Stomach (tissue), 9 donors: ENCODE data around the gene UTS2B. TPM values are rescaled to one million over a fixed set of nuclear protein-coding genes. Genes with fewer than 3 reads are reported as not detected.

ENCODE experiments used
- DNase-seq, 2 donors: peaks; one replicate each; pipeline versions ENCODE4 v3.0.0 to v3.0.0-alpha.2; 2013 to 2019
- H3K27ac ChIP-seq, 5 donors: fragments of 200-600 bp in 4 of 5; sonication (generic) in 4 of 5; one replicate each; pipeline ENCODE4 v1.5.1; 2013 to 2019; ENCODE audit warnings: mild to moderate bottlenecking in 1 of 5, moderate library complexity in 1 of 5
- H3K27me3 ChIP-seq, 3 donors: fragments of 200-600 bp; sonication (generic); one replicate each; pipeline ENCODE4 v1.5.1; 2017 to 2019; ENCODE audit warnings: mixed run types in 1 of 3
- H3K36me3 ChIP-seq, 4 donors: fragments of 200-600 bp; sonication (generic); 1 replicate in 3 of 4; 2 replicates in 1 of 4; pipeline ENCODE4 v1.5.1; 2016 to 2019
- H3K4me1 ChIP-seq, 4 donors: fragments of 200-600 bp; sonication (generic); one replicate each; pipeline ENCODE4 v1.5.1; 2016 to 2019
- H3K4me3 ChIP-seq, 4 donors: fragments of 200-600 bp; sonication (generic) in 3 of 4; one replicate each; pipeline ENCODE4 v1.5.1; 2016 to 2019; ENCODE audit warnings: mild to moderate bottlenecking in 1 of 4
- H3K9me3 ChIP-seq, 4 donors: fragments of 200-600 bp; sonication (generic); one replicate each; pipeline ENCODE4 v1.5.1; 2016 to 2019
- EP300 ChIP-seq: sonication (generic); formaldehyde crosslinking; IDR thresholded peaks from one replicate; pipeline ENCODE4 v1.6.1; 2017; ENCODE audit warnings: antibody characterized with exemption
- POLR2A ChIP-seq, 4 donors: fragments of 450-650 bp; IDR thresholded peaks; one replicate each; pipeline ENCODE4 v1.6.1; 2016; ENCODE audit warnings: antibody characterized with exemption in 4 of 4, control low read depth in 2 of 4, mild to moderate bottlenecking in 1 of 4, moderate library complexity in 1 of 4
- POLR2AphosphoS5 ChIP-seq, 3 donors: sonication (generic); formaldehyde crosslinking; IDR thresholded peaks; one replicate each; pipeline ENCODE4 v1.6.1; 2016; ENCODE audit warnings: antibody characterized with exemption in 3 of 3
- WGBS, 5 donors: extraction: QIAGEN DNeasy Blood & Tissue Kit in 3 of 5; methylation state at CpG; one replicate each; pipeline versions ENCODE4 v1.1.5 to v1.1.7; 2013 to 2018; 5-methylcytosine and 5-hydroxymethylcytosine counted together
- intact Hi-C: fragments of 100-400 bp; cut with DNase I; formaldehyde crosslinking; loops from one replicate; pipeline ENCODE4 v1.15.1; 2023; ENCODE audit warnings: low total_unique reads
- polyA plus RNA-seq, 3 donors: library from polyadenylated mRNA; stranded (reverse); fragments of 200-250 nt; gene quantifications; one replicate each; pipeline ENCODE4 v1.2.3, GENCODE V29; 2013
- total RNA-seq, 5 donors: library from RNA; depleted of rRNA; stranded (reverse); fragments of >200 nt; gene quantifications; one replicate each; pipeline versions ENCODE4 v1.1.0 to v1.2.3, GENCODE V29; 2014 to 2016
- TF ChIP-seq, protein P1 (sequence below), 7 experiments: fragments of 450-650 bp in 4 of 7; fragments of 200-600 bp in 3 of 7; sonication (generic) in 3 of 7; IDR thresholded peaks; one replicate each; pipeline ENCODE4 v1.5.1; 2016 to 2019; ENCODE audit warnings: antibody characterized with exemption in 7 of 7, control low read depth in 2 of 7, mild to moderate bottlenecking in 1 of 7
- donor health status: healthy with polysubstance abuse.
- donor health status: Bipolar disorder and iron deficiency.
- donor health status: healthy.

UTS2B gene
- total and polyA plus RNA-seq, 8 donors: 0.20 to 0.46 TPM; not detected in 6

DNA sequence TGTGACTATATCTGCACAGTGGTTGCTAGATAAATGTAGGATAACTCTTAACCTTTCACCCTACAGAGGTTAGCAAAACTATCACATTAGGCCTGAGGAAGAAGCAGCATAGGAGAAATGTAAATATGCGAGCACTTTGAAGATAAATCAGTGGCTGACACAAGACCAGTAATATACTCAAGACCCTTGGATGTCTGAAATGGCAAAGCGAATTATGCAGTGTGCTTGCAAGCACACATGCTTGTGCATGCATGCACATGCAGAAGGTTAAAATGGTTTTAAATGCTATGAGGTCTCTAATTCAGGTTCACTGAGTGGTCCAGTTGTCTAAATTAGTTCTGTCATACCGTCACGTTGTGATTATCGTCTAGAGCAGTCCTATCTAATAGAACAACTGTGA, 13.6 kb upstream of the UTS2B start:
- Histone ChIP-seq H3K9me3 (no peaks in the 10 kb centered on the region), H3K27me3 (no peaks in the 10 kb centered on the region), H3K27ac (no peak overlapping the region), H3K36me3 (no peaks in the 10 kb centered on the region), H3K4me1 (peaks cover 21 to 93% (median 52%) of the 10 kb centered on the region in 4 donors), H3K4me3 (no peak overlapping the region)
- intact Hi-C loops: no loop called here
- DNase-seq: no peak
- TF ChIP-seq POLR2AphosphoS5 (IDR thresholded peaks at IDR 0.05) (no peak), POLR2A (IDR thresholded peaks at IDR 0.05) (no peak), EP300 (no peak)
- TF ChIP-seq, protein P1, sequence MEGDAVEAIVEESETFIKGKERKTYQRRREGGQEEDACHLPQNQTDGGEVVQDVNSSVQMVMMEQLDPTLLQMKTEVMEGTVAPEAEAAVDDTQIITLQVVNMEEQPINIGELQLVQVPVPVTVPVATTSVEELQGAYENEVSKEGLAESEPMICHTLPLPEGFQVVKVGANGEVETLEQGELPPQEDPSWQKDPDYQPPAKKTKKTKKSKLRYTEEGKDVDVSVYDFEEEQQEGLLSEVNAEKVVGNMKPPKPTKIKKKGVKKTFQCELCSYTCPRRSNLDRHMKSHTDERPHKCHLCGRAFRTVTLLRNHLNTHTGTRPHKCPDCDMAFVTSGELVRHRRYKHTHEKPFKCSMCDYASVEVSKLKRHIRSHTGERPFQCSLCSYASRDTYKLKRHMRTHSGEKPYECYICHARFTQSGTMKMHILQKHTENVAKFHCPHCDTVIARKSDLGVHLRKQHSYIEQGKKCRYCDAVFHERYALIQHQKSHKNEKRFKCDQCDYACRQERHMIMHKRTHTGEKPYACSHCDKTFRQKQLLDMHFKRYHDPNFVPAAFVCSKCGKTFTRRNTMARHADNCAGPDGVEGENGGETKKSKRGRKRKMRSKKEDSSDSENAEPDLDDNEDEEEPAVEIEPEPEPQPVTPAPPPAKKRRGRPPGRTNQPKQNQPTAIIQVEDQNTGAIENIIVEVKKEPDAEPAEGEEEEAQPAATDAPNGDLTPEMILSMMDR (IDR thresholded peaks at IDR 0.05): no peak
- 91 to 94% (median 93%) methylated on average over 5 of the region's 5 CpGs for WGBS, 5 donors

DNA sequence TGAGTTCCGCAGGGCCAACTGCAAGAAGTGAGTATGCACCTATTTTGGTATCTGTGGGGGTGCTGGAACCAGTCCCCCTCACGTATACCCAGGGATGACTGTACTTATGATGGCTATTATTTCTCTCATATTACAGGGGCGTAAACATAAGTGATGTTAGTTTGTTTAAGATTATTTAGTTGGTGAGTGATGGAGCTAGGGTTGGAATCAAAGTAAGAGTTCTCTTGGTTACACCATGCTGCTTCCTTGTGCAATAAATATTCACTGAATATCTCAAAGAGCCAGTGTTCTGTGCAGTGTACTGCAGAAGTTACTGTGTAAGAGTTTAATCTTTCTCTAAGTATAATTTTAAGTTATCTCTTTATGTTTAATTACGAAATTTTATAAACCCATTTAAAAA, 12.8 kb upstream of the UTS2B start:
- TF ChIP-seq POLR2AphosphoS5 (IDR thresholded peaks at IDR 0.05) (no peak), EP300 (no peak), POLR2A (IDR thresholded peaks at IDR 0.05) (no peak)
- TF ChIP-seq, protein P1 (IDR thresholded peaks at IDR 0.05): no peak
- no peaks in the 10 kb centered on the region for H3K9me3 ChIP-seq
- intact Hi-C loops: no loop called here
- no peak overlapping the region for H3K27ac ChIP-seq
- DNase-seq: no peak
- no peak overlapping the region for H3K4me3 ChIP-seq
- peaks cover 21 to 93% (median 55%) of the 10 kb centered on the region in 4 donors for H3K4me1 ChIP-seq
- no peaks in the 10 kb centered on the region for H3K36me3 ChIP-seq
- no peaks in the 10 kb centered on the region for H3K27me3 ChIP-seq
- WGBS, 5 donors: 58 to 75% (median 64%) methylated on average over 4 of the region's 4 CpGs

DNA sequence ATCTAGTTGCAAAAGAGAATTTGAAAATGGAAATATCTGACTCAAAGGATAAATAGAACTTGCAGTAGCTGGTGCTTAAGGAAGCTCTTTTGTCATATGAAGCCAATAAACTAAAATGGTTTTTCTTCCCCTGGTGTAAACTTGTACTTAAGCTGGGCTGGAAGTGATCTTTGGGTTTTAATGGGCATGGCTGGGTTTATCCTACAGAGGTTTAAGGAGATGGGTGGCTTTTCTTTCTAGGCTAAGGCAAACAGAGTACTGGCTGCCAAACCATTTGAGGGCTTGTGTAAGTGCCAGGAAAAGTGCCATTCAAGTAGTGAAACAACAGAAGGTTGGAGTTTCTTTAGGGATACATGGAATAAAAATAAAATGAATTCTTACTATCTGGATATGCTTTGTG, 12.1 kb upstream of the UTS2B start:
- Histone ChIP-seq H3K4me3 (no peak overlapping the region), H3K27ac (no peak overlapping the region), H3K9me3 (no peaks in the 10 kb centered on the region), H3K4me1 (peaks cover 23 to 93% (median 56%) of the 10 kb centered on the region in 4 donors), H3K36me3 (no peaks in the 10 kb centered on the region), H3K27me3 (no peaks in the 10 kb centered on the region)
- no peak for DNase-seq
- intact Hi-C loops: no loop called here
- TF ChIP-seq POLR2A (IDR thresholded peaks at IDR 0.05): no peak
- no peak for TF ChIP-seq POLR2AphosphoS5 (IDR thresholded peaks at IDR 0.05)
- TF ChIP-seq EP300: no peak
- TF ChIP-seq, protein P1 (IDR thresholded peaks at IDR 0.05): no peak

DNA sequence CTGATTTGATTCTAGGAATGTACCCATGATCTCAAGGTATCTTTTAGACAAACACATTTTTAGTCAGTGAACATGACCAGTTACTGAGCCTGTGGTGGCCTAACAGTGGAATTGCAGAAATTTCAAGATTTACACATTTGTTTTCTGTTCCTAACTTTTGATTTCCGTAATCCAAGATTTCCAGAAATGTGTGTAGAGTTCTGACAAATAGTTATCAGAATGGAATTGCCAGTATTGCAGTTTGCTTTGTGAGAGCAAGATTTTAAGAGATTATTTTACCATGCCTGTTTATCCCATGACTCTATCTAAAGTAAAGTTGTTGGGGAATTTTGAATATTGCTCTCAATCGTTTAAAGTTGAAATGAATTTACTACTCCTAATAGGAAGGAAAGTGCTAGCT, 11.7 kb upstream of the UTS2B start:
- Histone ChIP-seq H3K4me3 (no peak overlapping the region), H3K4me1 (peaks cover 23 to 92% (median 56%) of the 10 kb centered on the region in 4 donors), H3K27ac (no peak overlapping the region), H3K36me3 (no peaks in the 10 kb centered on the region), H3K27me3 (no peaks in the 10 kb centered on the region), H3K9me3 (no peaks in the 10 kb centered on the region)
- 47 to 68% (median 48%) methylated on average over 2 of the region's 2 CpGs for WGBS, 5 donors
- TF ChIP-seq EP300: no peak
- TF ChIP-seq POLR2AphosphoS5 (IDR thresholded peaks at IDR 0.05): no peak
- TF ChIP-seq POLR2A (IDR thresholded peaks at IDR 0.05): no peak
- TF ChIP-seq, protein P1 (IDR thresholded peaks at IDR 0.05): no peak
- no peak for DNase-seq
- intact Hi-C loops: no loop called here
